HG02973 (cell line): ENCODE results near the gene NETO1.
A peak's percentile ranks its signal among the peaks of the same experiment; 100 is the strongest.

Source experiments
- ATAC-seq: cut with Tn5 transposase; IDR thresholded peaks from one replicate; pipeline ENCODE4 v1.9.1; 2021; ENCODE audit warnings: moderate library complexity; ENCODE audit not compliant: unreplicated experiment

The NETO1 gene

DNA sequence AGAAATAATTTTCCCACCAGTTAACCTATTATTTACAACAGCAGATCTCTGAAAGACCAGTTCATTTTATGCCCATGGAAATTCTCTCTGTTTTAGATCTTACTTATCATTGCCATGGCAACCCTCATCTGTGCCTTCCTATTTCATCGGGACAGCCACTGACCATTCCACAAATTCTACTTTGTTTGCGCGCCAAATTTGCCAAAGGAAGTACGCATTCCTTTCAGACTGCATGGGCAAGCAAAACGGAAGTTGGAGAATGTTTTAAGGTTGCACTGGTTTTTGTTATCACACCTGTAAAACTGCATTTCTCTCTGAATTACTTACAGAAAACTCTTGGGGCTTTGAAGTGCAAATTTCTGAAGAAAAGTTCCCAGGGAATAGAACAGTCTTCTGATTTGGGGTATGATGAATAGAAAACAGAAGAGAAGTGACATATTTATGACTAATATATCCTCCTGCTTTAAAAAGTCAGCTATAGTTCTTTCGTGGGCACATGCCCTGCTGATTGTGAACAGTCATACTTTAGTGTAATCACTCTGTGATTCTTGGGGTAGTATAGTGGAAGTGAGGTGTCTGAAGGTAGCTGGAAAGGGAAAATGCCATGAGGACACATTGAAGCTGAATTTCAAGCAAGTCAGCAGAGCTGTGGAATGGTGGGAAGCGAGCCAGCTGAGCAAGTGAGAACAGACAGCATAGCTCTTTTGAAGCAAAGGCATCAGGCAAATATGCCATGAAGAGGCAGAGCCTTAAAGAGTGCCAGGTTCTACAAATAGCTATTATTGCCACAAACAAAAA, 20.9 kb downstream of the NETO1 start:
- ATAC-seq = no peak

GRCh38 chr18:72843743-72844142, 24.0 kb downstream of the NETO1 start:
- no peak for ATAC-seq

- no peak for ATAC-seq
These were observed 27.7 kb downstream of the NETO1 start for GRCh38 chr18:72840109-72840508.

GRCh38 chr18:72834731-72835130, 33.1 kb downstream of the NETO1 start:
- no peak for ATAC-seq

DNA sequence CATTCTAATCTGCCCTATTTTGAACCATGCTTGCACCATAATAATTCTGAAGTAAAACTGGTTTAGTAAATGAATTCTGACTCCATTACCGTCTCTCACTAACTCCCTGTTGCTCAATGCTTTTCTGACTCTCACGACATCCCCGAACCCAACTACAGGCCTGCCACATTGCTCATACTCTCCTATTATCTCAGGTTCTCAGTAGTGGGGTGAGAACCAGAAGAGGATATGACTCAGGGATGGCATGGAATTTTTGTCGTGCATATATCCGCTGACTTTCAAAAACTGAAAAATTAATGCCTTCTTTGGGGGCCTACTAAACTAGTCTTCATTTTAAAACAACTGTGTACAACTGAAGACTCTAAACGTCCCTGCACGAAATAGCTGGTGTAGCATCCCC, 34.3 kb downstream of the NETO1 start:
- no peak for ATAC-seq

DNA sequence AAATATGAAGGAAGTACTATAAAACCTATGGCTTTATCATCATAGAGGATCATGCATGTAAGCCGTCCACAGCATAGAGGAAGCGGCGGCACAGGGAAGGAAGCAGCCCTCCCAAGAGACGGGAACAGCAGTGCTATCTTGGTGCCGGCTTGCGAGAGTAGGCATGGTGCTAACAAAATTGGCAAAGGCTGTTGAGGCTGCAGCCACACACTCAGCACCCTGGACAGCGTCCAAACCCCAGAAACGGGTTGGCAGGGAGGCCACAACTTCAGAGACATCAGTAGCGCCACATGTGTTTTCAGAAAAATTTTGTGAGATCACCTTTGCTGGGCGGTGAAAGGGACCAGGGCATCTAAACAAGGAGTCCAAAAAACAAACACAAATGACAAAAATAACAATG, 37.7 kb downstream of the NETO1 start:
- ATAC-seq = no peak

GRCh38 chr18:72828601-72829000, 39.2 kb downstream of the NETO1 start:
- no peak for ATAC-seq

DNA sequence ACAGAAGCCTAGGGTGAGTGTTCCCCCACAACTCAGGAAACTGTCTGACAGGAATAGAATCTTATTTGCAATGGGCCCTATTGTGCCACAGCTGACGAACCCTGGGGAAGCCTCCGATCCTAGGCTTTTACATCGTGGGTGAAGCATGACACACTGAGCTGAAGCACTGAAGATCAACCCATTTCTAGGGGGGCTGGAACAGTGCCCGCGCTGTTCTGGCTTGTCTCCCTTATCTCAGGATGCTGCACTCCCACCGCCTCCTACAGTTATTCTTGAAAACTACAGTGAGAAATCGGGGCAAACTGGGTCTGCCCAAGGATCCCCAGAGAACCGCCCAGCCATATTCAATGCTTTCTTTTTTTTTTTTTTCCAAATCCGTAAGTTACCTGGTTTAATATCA, 41.1 kb downstream of the NETO1 start:
- no peak for ATAC-seq

DNA sequence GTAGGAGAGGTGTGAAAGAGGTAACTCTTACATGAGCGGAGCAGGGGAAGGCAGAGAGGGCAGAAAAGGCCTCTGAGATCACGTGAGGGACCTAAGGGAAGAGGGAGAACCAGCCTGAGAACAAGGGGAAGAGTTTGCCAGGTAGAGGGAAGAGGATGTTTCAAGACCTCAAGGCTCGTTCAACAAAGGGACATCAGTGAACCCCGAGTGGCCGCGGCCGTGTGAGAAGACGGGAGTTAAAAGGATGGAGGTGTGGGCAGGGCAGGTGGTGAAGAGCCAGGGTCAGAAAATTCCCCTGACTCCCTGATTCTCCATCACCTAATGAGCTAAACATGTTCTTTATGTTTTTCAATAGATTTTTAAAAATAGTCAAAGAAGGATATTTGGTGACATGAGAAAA, 44.4 kb downstream of the NETO1 start:
- ATAC-seq = no peak

DNA sequence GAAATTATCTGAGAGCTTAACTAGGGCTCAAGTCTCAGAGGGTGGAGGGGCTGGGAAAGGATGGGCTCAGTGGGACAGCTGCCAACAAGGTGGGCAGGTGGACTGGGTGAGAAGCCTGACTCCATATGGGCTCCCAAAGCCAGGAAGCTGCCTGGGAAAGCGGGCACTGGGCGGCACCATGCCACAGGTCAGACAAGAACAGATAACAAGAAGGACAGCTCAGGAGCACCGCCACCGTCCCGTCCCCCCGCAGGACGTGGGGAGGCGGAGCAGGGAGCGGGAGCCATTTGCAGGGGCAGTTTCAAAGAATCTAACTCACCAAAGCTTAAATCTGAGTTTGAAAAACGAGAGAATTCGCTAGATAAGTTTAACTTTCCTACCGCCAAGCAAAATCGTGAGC, 45.6 kb downstream of the NETO1 start:
- no peak for ATAC-seq

DNA sequence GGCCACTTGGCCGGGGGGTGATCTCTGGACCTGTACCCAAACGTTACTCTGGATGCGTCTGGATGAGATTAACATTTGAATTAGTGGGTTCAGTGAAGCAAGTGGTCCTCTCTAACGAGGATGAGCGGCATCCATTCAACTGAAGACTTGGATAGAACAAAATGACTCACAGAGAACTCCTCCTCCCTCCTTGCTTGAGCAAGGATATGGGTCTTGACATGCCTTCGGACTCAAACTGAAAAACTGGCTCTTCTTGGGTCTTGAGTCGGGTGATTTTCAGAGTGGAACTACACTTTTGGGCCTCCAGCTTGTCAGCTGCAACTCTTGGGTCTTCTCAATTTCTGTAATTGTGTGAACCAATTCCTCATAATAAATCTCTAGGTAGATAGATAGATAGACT, 47.2 kb downstream of the NETO1 start:
- ATAC-seq = no peak

DNA sequence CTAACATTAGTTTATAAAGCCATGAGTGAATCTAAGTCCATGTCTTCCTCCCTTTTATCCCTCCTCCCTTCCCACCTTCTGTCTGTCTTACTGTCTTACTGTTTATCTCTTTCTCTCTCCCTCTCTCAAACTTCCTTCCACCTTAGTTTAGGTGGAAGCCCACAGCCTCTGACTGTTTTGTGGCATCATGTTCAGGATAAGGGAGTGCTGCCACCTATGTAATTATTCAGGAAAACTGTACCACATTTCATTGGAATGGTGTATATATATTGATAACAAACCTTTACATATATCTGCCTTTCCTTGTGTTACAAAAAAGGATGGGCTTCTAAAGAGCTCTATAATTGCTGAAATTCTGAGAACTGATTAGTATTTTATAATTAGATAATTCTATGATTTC, 48.7 kb downstream of the NETO1 start:
- ATAC-seq = no peak

DNA sequence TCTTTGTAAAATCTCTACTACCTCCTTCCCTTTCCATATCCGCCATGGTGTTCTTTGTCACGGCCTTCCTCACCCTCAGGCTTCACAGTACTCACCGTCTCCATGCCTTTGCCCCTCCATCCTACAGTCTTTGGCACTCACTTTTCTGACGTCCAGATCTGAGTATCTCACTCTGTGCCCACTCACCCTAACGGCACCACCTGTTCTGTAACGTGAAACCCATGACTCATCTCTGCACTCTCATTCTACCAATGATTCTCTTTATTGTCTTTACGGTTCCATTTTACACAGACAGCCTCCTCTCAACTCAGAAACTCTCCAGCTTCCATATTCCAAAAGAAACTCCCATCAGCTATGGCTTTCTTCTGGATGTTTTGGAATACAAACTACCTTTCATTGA, 56.7 kb downstream of the NETO1 start:
- peak; percentile 91 for ATAC-seq

DNA sequence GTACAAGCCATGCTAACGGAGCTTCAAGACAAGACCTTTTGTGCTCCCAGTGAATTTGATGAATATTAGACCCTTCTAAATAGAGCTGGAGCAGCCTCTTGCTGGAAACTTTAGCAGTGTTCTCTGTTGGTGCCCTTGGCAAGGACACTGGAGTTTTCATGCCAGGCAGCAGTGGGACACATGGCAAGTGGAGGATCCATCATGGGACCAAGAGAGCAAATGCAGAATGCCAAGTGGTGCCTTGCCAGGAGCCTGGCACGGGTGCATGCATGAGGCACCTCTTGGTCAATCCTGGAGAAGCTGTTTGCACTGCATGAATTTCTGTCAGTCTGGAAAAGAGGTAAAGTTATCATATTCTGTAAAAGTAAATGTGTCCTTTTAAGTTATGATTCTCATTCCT, 59.1 kb downstream of the NETO1 start:
- no peak for ATAC-seq

- no peak for ATAC-seq
These were observed 68.7 kb downstream of the NETO1 start for GRCh38 chr18:72799106-72799505.

- no peak for ATAC-seq
These were observed 84.3 kb downstream of the NETO1 start for GRCh38 chr18:72783530-72783929.

DNA sequence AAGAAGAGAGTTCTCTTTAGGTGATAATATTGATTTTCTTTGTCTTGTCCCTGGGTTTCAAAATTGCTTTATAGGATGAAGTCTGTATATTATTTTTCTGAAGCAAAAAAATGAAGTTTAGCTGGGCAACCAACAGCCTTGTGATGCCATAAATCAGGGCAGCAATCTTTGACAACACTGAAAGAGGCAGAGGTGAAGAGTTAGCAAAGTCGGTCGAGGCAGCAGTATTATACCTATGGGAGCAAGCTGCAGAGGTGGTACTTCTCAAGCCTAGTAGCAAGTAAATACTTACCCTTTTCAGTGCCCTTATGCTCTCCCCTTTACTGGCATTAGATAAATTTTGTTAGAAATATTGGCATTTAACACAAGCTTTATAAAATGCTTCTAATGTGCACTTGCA, 92.9 kb downstream of the NETO1 start:
- ATAC-seq = no peak

- no peak for ATAC-seq
These were observed 94.9 kb downstream of the NETO1 start for GRCh38 chr18:72772916-72773315.

GRCh38 chr18:72768681-72769229, 99.0 kb downstream of the NETO1 start:
- no peak for ATAC-seq

- ATAC-seq = peak; percentile 69
These were observed 105.2 kb downstream of the NETO1 start for GRCh38 chr18:72762515-72763122.

- no peak for ATAC-seq
These were observed 115.6 kb downstream of the NETO1 start for GRCh38 chr18:72752220-72752619.

GRCh38 chr18:72742002-72742401, 125.8 kb downstream of the NETO1 start:
- ATAC-seq = no peak
